Activated naive CD4-positive, alpha-beta T cell treated with anti-CD3 and anti-CD28 coated beads, Interleukin-2, amount 50 U/mL, for 72 hours (primary cell): ENCODE measurements around the gene WDHD1. TPM values are rescaled to one million over a fixed set of nuclear protein-coding genes. Genes with fewer than 3 reads are reported as not detected.

Experiments used
- total RNA-seq, 2 donors: library from RNA; stranded (reverse); gene quantifications; one replicate each; pipeline ENCODE4 v1.2.3, GENCODE V29; 2022

Gene WDHD1
- total RNA-seq, 2 donors from 2014 or later: 60.7 to 64.8 TPM

Other genes with a start within 250 kb of the WDHD1 start
- 10 to 100 TPM; 36.1 to 52.3 TPM for gene GCH1, start 124.3 kb downstream of the WDHD1 start, total RNA-seq
- 10 to 100 TPM; 26.6 to 33.7 TPM for gene SOCS4, start 137 bp upstream of the WDHD1 start, total RNA-seq
- 100 to 1,000 TPM in 1 of 2 donors, 10 to 100 TPM in 1; 66.5 to 101 TPM for gene MAPK1IP1L, start 24.5 kb upstream of the WDHD1 start, total RNA-seq
- 1 to 10 TPM; 1.6 to 8.9 TPM for gene LGALS3, start 102.2 kb upstream of the WDHD1 start, total RNA-seq
- 100 to 1,000 TPM in 1 of 2 donors, 10 to 100 TPM in 1; 90.2 to 187 TPM for gene DLGAP5, start 164.5 kb upstream of the WDHD1 start, total RNA-seq
- 10 to 100 TPM; 26.7 to 27.5 TPM for gene FBXO34, start 244.3 kb upstream of the WDHD1 start, total RNA-seq